Smooth muscle cell (in vitro differentiated cells): ENCODE data around the gene ZFP36L1. TPM values are rescaled to one million over a fixed set of nuclear protein-coding genes. Genes with fewer than 3 reads are reported as not detected.
A peak's percentile ranks its signal among the peaks of the same experiment; 100 is the strongest.

ENCODE experiments used
- DNase-seq: peaks from one replicate; lab custom pipeline; 2025; ENCODE audit not compliant: unreplicated experiment; lab: John Stamatoyannopoulos, UW
- H2AFZ ChIP-seq: fragments of 200-600 bp; sonication (generic); 2 replicates; pipeline ENCODE4 v1.6.0; 2016; ENCODE audit warnings: antibody characterized with exemption, low read depth, mild to moderate bottlenecking
- H3F3A ChIP-seq: fragments of 200-600 bp; sonication (generic); 2 replicates; pipeline ENCODE4 v1.6.0; 2017; ENCODE audit warnings: antibody characterized with exemption, low read depth
- H3K27ac ChIP-seq: fragments of 200-600 bp; sonication (generic); 2 replicates; pipeline ENCODE4 v1.5.1; 2016; ENCODE audit warnings: low read depth, mild to moderate bottlenecking
- H3K27me3 ChIP-seq: fragments of 200-600 bp; sonication (generic); 2 replicates; pipeline ENCODE4 v1.6.1; 2016; ENCODE audit warnings: low read depth, mild to moderate bottlenecking
- H3K36me3 ChIP-seq: fragments of 200-600 bp; sonication (generic); 2 replicates; pipeline ENCODE4 v1.5.1; 2016; ENCODE audit warnings: low read depth
- H3K4me1 ChIP-seq: fragments of 200-600 bp; sonication (generic); 2 replicates; pipeline ENCODE4 v1.5.1; 2016; ENCODE audit warnings: low read depth
- H3K4me2 ChIP-seq: fragments of 200-600 bp; sonication (generic); 2 replicates; pipeline ENCODE4 v1.6.0; 2016; ENCODE audit warnings: mild to moderate bottlenecking
- H3K4me3 ChIP-seq: fragments of 200-600 bp; sonication (generic); 2 replicates; pipeline ENCODE4 v1.5.1; 2016; ENCODE audit warnings: mild to moderate bottlenecking
- H3K79me2 ChIP-seq: fragments of 200-600 bp; sonication (generic); 2 replicates; pipeline ENCODE4 v1.6.0; 2016; ENCODE audit warnings: low read depth, mild to moderate bottlenecking
- H3K9ac ChIP-seq: fragments of 200-600 bp; sonication (generic); 2 replicates; pipeline ENCODE4 v1.6.0; 2016; ENCODE audit warnings: low read depth
- H3K9me3 ChIP-seq: fragments of 200-600 bp; sonication (generic); replicated peaks from 2 replicates; pipeline ENCODE4 v1.5.1; 2016; ENCODE audit warnings: low read depth
- H4K20me1 ChIP-seq: fragments of 200-600 bp; sonication (generic); 2 replicates; pipeline ENCODE4 v1.6.0; 2016; ENCODE audit warnings: low read depth
- CTCF ChIP-seq: fragments of 200-600 bp; sonication (generic); IDR thresholded peaks from 2 replicates; pipeline ENCODE4 v1.5.1; 2017; ENCODE audit warnings: borderline replicate concordance, mild to moderate bottlenecking, antibody characterized with exemption; ENCODE audit not compliant: insufficient read depth, poor library complexity, severe bottlenecking
- WGBS: methylation state at CpG from one replicate; pipeline ENCODE4 v1.1.7; 2016; ENCODE audit warnings: low lambda C conversion rate; 5-methylcytosine and 5-hydroxymethylcytosine counted together
- polyA plus RNA-seq: library from polyadenylated mRNA; unstranded; fragments of >200 nt; fragmentation: Nextera tagmentation; extraction: Ambion mirVana; gene quantifications from 2 replicates; pipeline ENCODE4 v1.2.1, GENCODE V29; 2016
- total RNA-seq: library from RNA; depleted of rRNA; stranded (reverse); fragments of >200 nt; gene quantifications from 2 replicates; pipeline ENCODE4 v1.2.3, GENCODE V29; 2014

Gene ZFP36L1
- total and polyA plus RNA-seq, 2 experiments from 2014 or later = 166 to 418 TPM

- Histone ChIP-seq H3K4me1 (peaks cover 15% of the 10 kb centered on the region), H2AFZ (no peak overlapping the region), H3F3A (peaks cover 9% of the 10 kb centered on the region), H3K27ac (peak overlapping the region; percentile 7), H3K4me2 (no peak overlapping the region), H3K36me3 (no peaks in the 10 kb centered on the region), H4K20me1 (no peaks in the 10 kb centered on the region), H3K4me3 (no peak overlapping the region), H3K9ac (no peak overlapping the region), H3K79me2 (no peaks in the 10 kb centered on the region), H3K27me3 (no peaks in the 10 kb centered on the region), H3K9me3 (no peaks in the 10 kb centered on the region)
- no peak for TF ChIP-seq CTCF
- no peak for DNase-seq
- 81% methylated on average over 2 of the region's 2 CpGs for WGBS
These were observed 32.1 kb downstream of the ZFP36L1 start for GRCh38 chr14:68760761-68761160.

GRCh38 chr14:68759937-68760336 is 32.9 kb downstream of the ZFP36L1 start:
- Histone ChIP-seq H3K79me2 (no peaks in the 10 kb centered on the region), H4K20me1 (no peaks in the 10 kb centered on the region), H2AFZ (no peak overlapping the region), H3K9ac (no peak overlapping the region), H3K36me3 (no peaks in the 10 kb centered on the region), H3K4me3 (no peak overlapping the region), H3K9me3 (no peaks in the 10 kb centered on the region), H3F3A (peaks cover 9% of the 10 kb centered on the region), H3K27ac (no peak overlapping the region), H3K4me2 (no peak overlapping the region), H3K27me3 (no peaks in the 10 kb centered on the region), H3K4me1 (peaks cover 15% of the 10 kb centered on the region)
- no peak for TF ChIP-seq CTCF
- WGBS = 77% methylated on average over 5 of the region's 5 CpGs
- DNase-seq = no peak

- H3K36me3 ChIP-seq = no peaks in the 10 kb centered on the region
- no peak overlapping the region for H3K27ac ChIP-seq
- H3K9ac ChIP-seq = no peak overlapping the region
- H3K4me1 ChIP-seq = peaks cover 15% of the 10 kb centered on the region
- H3K9me3 ChIP-seq = no peaks in the 10 kb centered on the region
- no peak overlapping the region for H2AFZ ChIP-seq
- no peak overlapping the region for H3K4me3 ChIP-seq
- peaks cover 9% of the 10 kb centered on the region for H3F3A ChIP-seq
- H3K4me2 ChIP-seq = no peak overlapping the region
- TF ChIP-seq CTCF = no peak
- H3K79me2 ChIP-seq = no peaks in the 10 kb centered on the region
- 50% methylated on average over 8 of the region's 8 CpGs for WGBS
- no peaks in the 10 kb centered on the region for H4K20me1 ChIP-seq
- no peaks in the 10 kb centered on the region for H3K27me3 ChIP-seq
- no peak for DNase-seq
These were observed 33.8 kb downstream of the ZFP36L1 start for GRCh38 chr14:68759017-68759560.

GRCh38 chr14:68758301-68758700 is 34.6 kb downstream of the ZFP36L1 start:
- TF ChIP-seq CTCF = no peak
- Histone ChIP-seq H4K20me1 (no peaks in the 10 kb centered on the region), H3F3A (peaks cover 3% of the 10 kb centered on the region), H3K4me2 (no peak overlapping the region), H3K4me3 (no peak overlapping the region), H3K9me3 (no peaks in the 10 kb centered on the region), H2AFZ (no peak overlapping the region), H3K4me1 (peaks cover 10% of the 10 kb centered on the region), H3K9ac (no peak overlapping the region), H3K79me2 (no peaks in the 10 kb centered on the region), H3K27me3 (no peaks in the 10 kb centered on the region), H3K36me3 (no peaks in the 10 kb centered on the region), H3K27ac (peak overlapping the region; percentile 27)
- no peak for DNase-seq
- WGBS = 56% methylated on average over 3 of the region's 3 CpGs
